CD4-positive, alpha-beta T cell treated with Interleukin-12 subunit alpha and Interleukin-12 subunit beta, for 1 hour (primary cell): Measurements from ENCODE around the gene FMOD.
A peak's percentile ranks its signal among the peaks of the same experiment; 100 is the strongest.

Source experiments
- DNase-seq: peaks from one replicate; pipeline ENCODE4 v3.0.0-alpha.2; 2020

FMOD gene

GRCh38 chr1:203360547-203361185 is 9.7 kb upstream of the FMOD start:
- DNase-seq, result no peak

DNA sequence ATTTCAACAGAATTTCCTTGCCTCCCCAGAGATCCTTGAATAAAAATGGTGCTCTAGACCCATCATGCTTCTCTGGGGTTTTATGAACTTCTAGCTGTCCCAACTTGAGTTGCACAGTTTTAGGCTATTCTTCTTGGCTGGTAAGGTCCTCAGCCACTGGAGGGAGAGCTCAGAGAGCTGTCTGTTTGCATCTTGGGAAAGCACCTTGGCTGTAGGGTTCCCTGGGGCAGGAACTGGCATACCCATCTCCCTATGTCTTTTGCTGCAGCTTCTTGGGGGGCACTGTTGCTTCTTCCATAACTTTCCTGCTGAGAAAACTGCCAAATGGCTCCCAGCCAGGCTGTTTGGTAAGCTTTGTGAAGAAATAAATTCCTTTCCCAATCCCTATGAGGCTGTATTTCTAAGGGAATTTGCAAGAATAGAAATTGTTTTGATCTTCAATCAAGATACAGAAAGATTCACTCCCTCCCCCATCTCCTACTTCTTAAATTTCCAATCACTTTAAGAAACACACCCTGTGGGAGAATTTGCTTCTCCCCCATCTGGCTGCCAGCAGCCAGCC is 8.2 kb upstream of the FMOD start:
- no peak for DNase-seq

- no peak for DNase-seq
Observed at GRCh38 chr1:203354246-203354645, 3.3 kb upstream of the FMOD start.

- DNase-seq, result no peak
Observed at GRCh38 chr1:203353486-203353885, 2.6 kb upstream of the FMOD start.

DNA sequence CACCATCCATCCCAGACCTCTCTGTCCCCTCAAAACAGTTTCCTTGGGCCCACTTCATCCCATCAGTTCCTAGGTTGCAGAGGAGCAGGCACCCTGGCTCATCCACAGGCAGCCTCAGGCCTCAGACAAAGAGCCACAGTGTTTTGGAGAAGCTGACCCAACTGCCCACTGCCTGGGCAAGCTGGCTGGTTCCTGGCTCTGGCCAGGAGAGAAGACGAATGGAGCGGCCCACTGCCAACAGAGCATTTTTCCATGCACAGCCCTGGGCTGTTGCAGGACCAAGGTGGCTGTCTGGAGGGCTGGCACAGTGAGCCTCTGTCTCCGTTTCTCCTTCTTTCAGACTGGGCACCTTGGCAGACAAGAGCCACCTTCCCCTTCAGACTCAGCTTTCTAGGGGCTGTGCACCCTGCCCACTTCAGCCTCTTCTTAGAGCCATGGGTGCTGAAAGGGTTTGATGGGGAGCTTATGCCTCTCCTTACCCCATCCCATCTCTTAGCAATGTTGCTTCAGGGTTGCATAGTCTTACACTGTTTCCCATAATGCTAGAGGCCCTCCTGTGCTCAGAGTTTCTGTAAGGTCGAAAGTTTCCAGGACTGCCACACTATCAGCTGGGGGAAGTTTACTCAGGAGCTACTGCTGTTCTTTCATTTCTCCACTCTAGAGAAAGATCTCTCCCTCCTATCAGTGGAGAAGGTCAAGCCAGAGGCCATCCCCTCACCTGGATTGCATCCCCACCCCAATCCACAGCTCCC is 973 bp downstream of the FMOD start:
- DNase-seq, result no peak

DNA sequence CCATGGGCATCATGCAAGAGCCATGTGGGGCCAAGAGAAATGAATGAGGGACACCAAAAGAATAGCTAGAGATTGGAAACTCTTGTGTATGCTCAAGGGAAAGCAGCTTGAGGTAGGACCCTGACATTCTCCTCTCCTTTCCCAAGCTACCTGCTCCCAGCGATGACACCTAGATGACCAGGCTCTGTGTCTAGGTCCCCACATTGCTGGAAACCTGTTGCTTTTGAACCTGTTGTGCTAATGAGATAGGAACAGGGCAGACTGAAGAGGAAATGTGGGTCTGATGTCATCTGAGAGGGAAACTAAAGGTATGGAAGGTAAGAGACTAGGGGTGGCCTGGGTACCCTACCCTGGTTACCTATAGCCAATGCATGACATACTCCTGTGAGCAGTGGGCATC is 1.8 kb downstream of the FMOD start:
- DNase-seq, result no peak

DNA sequence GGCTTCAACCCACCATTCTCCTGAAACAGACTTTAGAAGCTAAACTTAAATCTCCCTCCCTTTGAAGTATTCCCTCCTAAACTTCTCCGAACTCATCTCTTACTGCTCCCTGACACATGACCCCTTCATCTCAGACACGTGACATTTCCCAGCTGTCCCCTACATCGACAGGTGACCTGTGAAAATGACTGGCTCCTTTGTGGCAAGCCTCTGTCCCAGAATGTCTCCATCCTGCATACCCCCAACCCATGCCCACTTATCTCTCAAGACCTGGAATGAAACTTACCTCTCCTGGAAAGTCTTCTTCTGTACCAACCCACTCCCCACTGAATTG is 4.2 kb downstream of the FMOD start:
- no peak for DNase-seq

GRCh38 chr1:203346060-203346768 is 4.7 kb downstream of the FMOD start:
- DNase-seq, result no peak

GRCh38 chr1:203343956-203344754 is 6.8 kb downstream of the FMOD start:
- DNase-seq, result no peak

DNA sequence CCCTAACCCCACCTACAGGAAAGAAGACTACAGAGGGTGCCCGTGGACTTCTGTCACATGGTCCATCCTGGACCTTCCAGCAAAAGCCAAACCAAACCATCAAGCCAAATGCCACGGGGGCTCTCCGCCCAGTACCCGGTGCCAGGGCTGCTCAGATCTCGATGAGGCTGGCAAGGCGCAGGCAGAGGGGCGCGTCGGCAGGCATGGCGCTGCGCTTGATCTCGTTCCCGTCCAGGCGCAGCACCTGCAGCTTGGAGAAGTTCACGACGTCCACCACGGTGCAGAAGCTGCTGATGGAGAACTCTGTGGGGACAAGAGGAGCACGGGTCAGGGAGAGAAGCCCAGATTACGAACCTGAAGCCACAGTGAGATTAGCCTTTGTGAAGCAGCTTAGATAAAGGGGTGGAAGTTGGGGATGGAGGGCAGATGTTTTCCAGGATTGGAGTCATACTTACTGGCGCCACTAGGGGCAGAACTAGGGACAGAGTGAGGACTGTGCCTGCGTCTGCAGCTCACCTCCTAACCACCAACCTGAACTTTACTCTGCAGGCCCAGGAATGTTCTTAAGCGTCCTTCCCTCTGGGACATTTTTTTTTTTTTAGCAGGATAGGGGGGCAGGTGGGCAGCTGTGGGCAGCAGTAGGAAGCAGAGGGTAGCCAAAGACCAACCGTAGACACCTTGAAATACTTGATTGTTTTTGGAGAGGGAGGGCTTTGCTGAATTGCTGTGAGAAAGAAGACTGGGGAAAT is 8.6 kb downstream of the FMOD start:
- peak; percentile 53 for DNase-seq

DNA sequence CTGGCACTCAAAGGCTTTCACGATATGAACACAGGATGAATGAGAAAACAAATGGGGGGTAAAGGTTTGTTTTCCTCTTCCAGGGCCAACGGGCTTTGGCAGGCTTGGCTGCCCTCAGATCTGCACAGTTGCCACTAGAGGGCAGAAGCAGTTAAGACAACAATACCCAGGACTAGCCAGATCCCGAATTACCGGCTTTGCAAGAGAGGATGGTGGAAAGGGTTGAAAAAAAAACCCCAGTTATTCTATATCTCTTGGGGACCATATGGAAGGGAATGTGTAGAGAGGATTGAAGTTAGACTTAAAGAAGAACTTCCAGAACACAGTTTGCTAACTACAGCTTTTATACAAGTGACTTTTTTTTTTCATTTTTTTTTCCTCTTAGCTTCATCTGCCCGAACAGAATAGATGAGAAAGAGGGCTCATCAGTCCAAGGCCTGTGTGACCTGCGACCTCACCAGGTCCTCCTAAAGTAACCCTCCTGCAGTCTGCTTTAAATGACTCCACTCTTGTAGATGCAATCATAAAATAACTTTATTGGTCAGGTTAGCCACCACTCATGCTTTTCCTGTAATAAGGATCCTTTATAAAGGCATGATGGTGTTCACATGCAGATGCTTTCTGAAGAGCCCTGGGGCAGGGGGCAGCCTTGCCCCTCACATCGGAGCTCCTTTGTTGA is 10.7 kb downstream of the FMOD start:
- DNase-seq, result peak; percentile 73

- DNase-seq, result peak; percentile 75
Observed at GRCh38 chr1:203338335-203339036, 12.4 kb downstream of the FMOD start.

- DNase-seq, result no peak
Observed at GRCh38 chr1:203336097-203336496, 14.8 kb downstream of the FMOD start.

DNA sequence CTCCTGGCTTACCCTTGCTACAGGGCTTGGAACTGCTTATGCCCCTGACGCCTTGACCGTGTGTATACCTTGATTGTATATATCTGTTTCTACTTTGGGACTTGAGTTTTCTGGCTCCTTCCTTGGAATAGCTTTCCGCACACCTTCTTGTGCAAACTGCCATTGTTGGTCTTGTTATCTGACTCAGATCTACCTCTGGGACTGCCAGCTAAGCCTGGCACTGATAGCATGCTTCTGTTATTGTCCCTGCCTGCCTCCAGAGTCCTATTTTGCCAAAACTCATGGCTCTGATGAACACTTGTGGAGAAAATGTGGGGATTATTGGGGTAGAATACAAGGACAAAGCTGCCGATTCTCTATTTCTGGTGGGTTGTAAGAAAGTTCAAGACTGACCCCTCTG is 15.4 kb downstream of the FMOD start:
- DNase-seq, result no peak

DNA sequence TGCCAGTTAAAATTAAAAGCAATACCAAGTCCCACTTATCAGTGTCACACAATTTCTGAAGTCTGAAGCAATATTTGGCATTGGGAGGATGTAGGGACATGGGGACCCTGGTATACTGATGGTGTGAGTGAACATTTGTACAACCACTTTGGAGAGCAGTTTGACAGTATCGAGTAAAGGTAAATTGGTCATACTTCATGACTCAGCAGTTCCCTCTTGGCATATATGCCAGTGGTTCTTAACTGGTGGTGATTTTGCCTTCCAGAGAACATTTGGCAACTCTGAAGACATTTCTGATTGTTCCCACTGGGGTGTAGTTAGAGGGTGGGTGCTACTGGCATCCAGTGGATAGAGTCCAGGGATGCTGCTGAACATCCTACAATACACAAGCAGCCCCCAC is 19.7 kb downstream of the FMOD start:
- DNase-seq, result no peak

- no peak for DNase-seq
Observed at GRCh38 chr1:203328714-203329122, 22.2 kb downstream of the FMOD start.

GRCh38 chr1:203327684-203328457 is 23.1 kb downstream of the FMOD start:
- DNase-seq, result peak; percentile 85

DNA sequence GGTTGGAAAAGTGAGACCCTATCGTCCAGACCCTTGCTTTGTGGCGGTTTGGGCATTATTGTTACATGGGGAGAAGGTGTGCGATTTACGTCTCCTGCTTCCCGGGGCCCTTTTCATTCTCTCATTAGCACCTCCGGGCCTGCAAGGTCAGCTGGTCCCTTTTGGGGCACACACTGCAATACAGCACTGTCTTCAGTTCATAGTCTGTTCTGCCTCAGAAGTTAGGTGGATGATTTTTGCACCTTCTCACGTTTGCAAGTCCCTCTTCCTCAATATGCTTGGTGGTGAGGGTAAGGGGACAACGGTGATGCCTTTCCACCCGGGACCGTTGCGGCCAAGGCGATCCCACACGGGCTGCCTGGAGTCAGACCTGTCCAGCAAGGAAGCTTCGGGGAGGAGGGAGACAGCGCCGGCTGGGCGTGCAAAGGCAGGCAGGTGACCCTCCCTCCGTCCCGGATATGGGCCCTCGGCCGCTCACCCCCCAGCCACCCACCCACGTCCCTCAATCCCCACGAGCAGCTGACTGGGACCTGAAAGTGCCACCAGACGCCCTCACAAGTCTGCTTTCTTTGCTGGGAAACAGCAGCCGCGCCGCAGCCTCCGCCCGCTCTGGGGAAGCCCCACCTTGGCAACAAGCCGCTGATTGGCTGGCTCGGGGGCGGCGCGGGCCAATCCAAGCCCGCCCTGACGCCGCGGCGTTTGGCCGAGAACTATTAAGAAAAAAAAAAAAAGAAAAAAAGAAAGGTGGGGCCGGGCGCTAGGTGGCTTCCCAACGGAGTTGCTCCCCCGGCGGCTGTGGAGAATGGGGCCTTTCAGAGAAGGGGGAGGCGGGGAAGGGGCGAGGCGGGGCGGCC is 23.9 kb downstream of the FMOD start:
- DNase-seq, result peak; percentile 95

GRCh38 chr1:203325418-203326091 is 25.4 kb downstream of the FMOD start:
- no peak for DNase-seq
